Measurements from ENCODE around the gene PPFIA1.

- TF ChIP-seq CTCF (conservative IDR thresholded peaks at IDR 0.05 in 1 of 2, IDR thresholded peaks at IDR 0.05 in 1 of 2; ENCODE audit: extremely low read depth in 1 of 2, insufficient read depth in 1 of 2, low read depth in 1 of 2, low read length in 2 of 2) (no peak), EZH2 (IDR thresholded peaks at IDR 0.05; ENCODE audit: borderline replicate concordance, low read length) (no peak)
Observed at GRCh38 chr11:70230840-70231710, 39.4 kb upstream of the PPFIA1 start.
